ENCODE measurements around the gene MACC1.

MACC1 gene

GRCh38 chr7:20173828-20174227 lies 43.4 kb downstream of the MACC1 start:
- DNase-seq (ENCODE audit: low read depth in 2 of 2), result no peak

DNA sequence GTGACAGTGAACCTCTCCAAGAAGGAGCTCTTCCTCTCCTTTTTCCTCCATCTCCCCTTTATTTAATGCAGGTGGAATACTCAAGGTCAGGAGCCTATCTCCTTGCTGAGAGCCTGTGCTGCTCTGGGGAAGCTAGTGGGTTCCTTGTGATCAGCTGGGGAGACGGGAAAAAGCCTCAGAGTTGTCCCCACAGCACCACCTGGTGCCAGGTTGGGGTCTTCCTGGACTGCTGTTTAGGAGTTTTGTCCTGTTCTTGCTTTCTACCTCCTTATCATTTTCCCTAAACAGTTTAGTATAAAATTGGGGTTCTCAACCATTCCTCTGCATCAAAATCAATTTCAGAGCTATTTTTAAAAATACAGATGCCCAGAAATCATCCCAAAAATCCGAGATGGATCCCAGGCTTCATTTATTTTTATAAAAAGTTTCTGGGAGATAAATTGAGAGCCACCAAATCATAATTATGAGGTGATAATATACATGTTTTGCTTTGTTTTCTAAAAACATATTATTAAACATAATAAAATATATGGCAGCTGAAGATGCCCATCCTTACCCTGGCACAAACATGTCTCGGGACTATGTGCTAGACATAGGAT lies 44.3 kb downstream of the MACC1 start:
- no peak for DNase-seq (ENCODE audit: low read depth in 2 of 2)

DNA sequence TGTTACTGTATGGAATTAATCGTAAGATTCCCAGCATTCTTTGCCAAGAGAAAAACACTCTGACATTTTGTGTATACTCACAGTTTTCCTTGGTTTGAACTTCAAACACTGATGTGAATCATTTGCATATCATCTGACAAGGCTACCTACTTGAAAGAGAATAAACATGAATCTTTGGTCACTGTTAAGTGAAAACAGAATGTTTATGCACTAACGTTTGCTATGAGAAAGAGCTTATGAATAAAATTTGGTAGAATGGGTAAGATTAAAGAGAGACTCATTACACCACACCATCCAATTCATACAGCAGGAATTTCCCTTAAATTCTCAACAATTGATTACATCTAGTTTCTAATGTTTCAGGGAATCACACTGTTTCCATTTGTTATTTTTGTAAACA lies 46.6 kb downstream of the MACC1 start:
- DNase-seq (ENCODE audit: low read depth in 2 of 2), result no peak

- no peak for DNase-seq (ENCODE audit: low read depth in 2 of 2)
Observed at GRCh38 chr7:20165146-20165510, 52.1 kb downstream of the MACC1 start.

GRCh38 chr7:20164425-20165145 lies 52.6 kb downstream of the MACC1 start:
- no peak for DNase-seq (ENCODE audit: low read depth in 2 of 2)

DNA sequence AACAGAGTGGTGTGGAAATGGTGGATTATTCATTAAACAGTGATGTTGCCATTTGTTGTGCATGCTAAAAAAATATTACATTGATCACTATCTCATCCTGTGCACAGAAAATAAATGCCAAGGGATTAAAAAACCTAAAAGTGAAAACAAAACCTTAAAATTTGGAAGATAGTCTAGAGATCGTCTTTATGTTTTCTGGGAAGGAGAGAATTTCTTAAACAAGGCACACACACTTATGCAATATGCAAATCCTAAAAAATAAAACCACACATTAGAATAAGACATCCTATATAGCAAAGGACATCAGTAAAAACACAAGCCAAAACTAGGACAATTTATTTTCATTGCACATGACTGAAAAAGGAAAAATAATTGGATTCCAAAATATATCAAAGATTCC lies 54.5 kb downstream of the MACC1 start:
- DNase-seq (ENCODE audit: low read depth in 2 of 2), result no peak

DNA sequence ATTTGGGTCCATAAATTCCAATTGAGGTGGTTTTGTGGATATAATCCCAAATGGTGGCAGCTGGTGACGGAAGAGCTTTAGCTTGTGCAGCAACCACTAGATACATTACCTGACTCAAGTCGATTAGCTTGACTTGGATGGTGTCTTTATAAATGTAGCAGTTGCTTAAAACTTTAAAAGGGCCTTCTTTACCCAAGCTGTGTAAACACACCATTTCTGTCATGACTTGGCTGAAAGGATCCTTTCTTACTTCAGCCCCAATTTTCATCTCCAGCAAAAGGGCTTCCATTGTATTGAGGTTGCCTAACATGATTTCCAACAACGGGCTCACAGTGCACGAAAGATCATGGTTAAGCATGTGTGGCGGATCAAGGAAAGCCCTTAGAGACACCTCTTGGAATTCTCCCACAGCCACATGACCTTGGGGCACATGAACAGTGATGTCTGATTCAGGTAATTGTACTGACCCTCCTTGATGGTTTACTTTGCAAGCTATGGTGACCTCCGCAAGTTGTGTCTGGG lies 57.9 kb downstream of the MACC1 start:
- no peak for DNase-seq (ENCODE audit: low read depth in 2 of 2)

DNA sequence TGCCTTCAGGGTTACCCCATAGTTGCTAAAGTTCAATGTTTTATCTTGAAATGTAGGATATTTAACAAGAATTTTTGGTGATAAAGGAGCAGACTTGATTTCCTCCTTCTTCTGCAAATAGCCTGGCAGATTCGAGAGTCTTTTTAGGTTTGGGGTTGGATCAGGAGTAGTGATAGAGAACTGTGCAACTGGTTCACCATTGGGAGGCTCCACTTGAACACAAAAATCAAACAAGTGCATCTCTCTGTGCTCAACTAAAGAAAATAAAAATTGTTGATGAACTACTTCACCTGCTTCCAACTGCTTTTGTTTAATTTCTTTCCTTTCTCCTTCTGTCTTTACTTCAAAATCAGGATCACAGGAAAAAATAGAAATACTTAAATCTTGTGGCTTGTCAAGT lies 58.5 kb downstream of the MACC1 start:
- DNase-seq (ENCODE audit: low read depth in 2 of 2), result no peak

GRCh38 chr7:20157456-20157855 lies 59.7 kb downstream of the MACC1 start:
- DNase-seq (ENCODE audit: low read depth in 2 of 2), result no peak

- DNase-seq (ENCODE audit: low read depth in 2 of 2), result no peak
Observed at GRCh38 chr7:20153999-20154398, 63.2 kb downstream of the MACC1 start.

GRCh38 chr7:20153567-20153966 lies 63.6 kb downstream of the MACC1 start:
- no peak for DNase-seq (ENCODE audit: low read depth in 2 of 2)

- no peak for DNase-seq (ENCODE audit: low read depth in 2 of 2)
Observed at GRCh38 chr7:20152511-20152910, 64.7 kb downstream of the MACC1 start.

GRCh38 chr7:20151708-20152456 lies 65.3 kb downstream of the MACC1 start:
- DNase-seq (ENCODE audit: low read depth in 2 of 2), result no peak

DNA sequence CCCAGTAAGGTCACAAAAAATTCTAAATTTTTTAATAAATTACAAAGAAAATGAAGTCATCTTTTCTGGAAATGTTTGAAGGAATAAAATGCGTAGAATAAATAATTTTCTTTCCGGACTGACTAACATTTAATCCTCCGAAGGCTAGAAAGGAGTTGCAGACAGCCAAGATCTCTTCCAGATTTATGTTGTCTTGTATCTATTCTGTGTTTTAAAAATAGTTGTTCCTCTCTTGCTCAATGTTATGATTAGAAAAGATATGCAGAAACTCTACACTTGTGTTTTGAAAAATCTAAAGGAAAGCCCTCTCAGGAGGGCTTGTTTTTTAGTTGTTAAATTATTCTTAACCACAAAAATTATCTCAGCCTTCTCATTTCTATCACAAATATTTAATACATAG lies 70.7 kb downstream of the MACC1 start:
- no peak for DNase-seq (ENCODE audit: low read depth in 2 of 2)

DNA sequence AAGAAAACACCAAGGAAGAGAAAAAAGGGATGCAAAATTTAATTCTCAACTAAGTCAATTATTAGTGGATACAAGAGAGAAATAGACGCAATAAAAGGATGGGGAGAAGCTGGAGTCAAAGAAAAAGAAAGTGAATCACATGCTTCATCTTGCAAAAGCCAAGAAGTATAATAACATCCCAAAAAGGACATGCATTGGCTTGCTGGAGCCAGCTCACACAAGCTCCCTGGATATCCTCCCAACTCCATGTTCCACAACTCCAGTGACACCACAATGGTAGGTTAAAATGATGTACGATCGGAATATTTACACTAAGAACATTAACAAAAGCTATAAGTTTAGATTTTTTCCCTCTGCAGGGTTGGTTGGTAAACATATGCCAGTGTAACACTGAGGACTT lies 72.4 kb downstream of the MACC1 start:
- DNase-seq (ENCODE audit: low read depth in 2 of 2), result no peak

GRCh38 chr7:20141666-20142065 lies 75.5 kb downstream of the MACC1 start:
- DNase-seq (ENCODE audit: low read depth in 2 of 2), result no peak

DNA sequence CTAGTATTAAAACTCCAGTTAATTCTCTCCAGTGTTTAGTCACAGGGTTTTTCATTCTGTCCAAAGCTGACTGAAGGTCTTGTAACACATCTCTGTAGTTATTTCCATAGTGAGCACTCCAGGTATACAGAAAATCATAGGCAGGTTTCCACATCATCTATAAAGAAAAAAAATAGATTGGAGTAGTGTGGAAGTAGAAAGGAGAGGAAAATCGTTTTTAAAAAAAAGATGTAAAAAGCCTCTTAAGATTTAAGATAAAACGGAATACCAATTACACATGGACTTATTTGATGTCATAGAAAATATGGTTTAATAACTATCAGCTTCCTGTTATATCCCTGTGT lies 76.2 kb downstream of the MACC1 start:
- no peak for DNase-seq (ENCODE audit: low read depth in 2 of 2)

DNA sequence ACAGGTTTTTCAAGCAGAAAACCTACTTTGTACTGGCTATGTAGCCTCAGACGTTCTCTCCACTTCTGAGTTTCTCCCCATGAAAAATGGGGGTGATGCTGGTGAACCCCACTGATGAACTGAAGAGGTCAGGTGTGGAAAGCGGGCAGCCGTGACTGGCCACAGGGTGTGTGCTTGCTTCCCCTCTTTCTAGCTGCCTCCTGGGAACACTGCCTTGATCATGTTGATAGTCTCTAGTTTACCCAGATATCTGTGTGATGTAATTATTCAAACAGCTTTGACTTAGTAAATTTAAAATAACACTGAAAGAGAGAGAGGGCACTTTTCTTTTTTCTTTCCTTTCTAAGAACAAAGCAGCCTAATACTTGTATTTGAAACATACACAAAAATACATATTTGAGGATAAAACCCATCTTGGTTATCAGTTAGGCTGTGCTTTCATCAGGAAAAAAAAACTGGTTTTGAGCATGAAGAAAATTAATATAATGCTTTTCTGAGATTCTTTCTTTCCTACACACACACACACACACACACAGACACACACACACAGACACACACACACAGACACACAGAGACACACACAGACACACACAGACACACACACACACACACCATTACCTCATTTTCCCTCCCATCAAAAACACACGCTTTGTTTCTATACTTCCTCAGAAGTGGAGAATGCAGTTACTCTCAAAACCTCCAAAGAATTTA lies 76.7 kb downstream of the MACC1 start:
- DNase-seq (ENCODE audit: low read depth in 2 of 2), result no peak

DNA sequence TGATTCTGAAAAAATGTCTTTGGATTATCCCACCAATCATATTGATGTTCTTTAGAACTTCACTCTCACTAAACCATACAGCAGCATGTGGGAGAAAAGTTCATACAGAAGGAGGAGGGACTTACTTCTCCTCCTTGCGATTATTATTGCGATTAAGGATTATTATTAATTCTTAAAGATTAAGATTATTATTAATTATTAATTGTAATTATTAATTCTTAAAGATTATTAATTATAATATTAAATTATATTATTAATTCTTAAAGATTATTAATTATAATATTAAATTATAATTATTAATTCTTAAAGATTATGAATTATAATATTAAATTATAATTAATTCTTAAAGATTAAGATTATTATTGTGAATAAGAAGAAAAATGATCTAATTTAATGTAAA lies 80.5 kb downstream of the MACC1 start:
- no peak for DNase-seq (ENCODE audit: low read depth in 2 of 2)

DNA sequence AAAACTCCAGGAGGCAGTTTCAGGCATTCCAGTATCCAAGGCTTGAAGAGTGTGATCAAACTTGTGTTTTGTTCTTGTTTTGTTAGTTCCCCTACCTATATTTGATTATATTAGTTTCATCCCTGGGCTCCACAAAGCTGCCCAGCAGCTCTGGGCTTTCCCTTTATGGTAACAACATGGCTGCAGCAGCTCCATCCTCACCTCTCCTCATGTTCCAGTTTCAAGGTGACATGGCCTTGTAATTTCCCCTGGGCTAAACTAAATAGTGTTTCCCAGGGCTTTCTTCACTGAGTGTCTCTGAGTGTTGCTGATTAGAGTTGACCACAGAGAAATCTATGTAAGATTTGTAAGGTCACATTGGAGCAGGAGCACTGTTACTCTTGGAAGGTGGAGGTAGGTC lies 83.4 kb downstream of the MACC1 start:
- DNase-seq (ENCODE audit: low read depth in 2 of 2), result no peak

- DNase-seq (ENCODE audit: low read depth in 2 of 2), result no peak
Observed at GRCh38 chr7:20132585-20132984, 84.6 kb downstream of the MACC1 start.

DNA sequence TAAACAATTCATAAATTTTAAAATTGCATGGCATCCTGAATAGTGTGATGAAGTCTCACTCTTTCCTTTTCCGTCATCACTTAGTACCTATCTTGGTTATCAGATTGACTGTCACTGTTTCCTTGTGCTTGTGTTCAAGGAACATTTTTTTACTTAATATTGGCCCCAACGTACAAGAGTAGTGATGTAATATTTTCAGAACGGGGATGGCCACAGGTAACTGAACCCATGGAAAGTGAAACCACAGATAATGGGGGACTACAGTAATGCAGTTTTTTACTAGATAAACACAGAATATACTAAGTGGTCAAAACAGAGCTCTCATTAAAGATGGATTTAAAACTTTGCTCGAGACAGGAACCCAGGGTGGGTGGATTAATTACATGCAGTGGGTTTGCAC lies 85.4 kb downstream of the MACC1 start:
- no peak for DNase-seq (ENCODE audit: low read depth in 2 of 2)

Measured in stimulated activated CD8-positive, alpha-beta memory T cell treated with anti-CD3 and anti-CD28 coated beads, Interleukin-7, amount 100 ng/mL, for 4 hours (primary cell).